ENCODE data around the gene LRRC3C. TPM values are rescaled to one million over a fixed set of nuclear protein-coding genes. Genes with fewer than 3 reads are reported as not detected.

The LRRC3C gene
- polyA plus RNA-seq, 1 experiment = not detected

DNA sequence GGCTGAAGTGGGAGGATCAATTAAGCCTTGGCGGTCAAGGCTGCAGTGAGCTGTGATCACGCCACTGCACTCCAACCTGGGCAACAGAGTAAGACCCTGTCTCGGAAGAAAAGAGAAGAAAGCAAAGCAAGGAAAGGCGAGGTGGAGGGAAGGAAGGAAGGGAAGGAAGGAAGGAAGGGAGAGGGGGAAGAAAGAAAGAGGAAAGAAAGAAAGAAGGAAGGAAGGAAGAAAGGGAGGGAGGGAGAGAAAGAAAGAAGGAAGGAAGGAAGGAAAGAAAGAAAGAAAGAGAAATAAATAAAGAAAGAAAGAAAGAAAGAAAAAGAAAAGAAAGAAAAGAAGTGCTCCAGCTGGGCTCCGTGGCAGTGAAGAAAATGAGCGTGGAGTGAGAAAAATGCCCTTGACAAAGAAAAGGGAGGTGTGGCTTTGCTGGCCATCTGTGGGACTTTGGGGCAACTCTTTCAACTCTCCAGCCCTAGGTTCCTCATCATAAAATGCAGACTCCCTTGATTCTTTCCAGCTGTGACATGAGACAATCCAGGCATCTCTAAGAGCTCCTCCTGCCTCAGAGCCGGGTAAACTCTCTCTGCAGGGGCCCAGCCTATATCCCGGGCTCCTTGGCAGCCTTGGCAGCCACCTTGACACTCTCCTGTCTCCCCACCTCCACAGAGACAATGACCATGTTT is 37.6 kb downstream of the LRRC3C start:
- peaks cover 5% of the 10 kb centered on the region for H3K27me3 ChIP-seq (ENCODE audit: control insufficient read depth, insufficient read depth, low read length)
- ChIA-PET CTCF (interaction anchor here (0.9 to 1.6 kb wide), 3 partner anchors 14 to 25 kb away, joined by 3 to 5 read pairs (median 3); partner anchors contain the start of gene PSMD3), POLR2A (no interaction called here)
- DNase-seq (ENCODE audit: low read depth) = no peak
- no peak for TF ChIP-seq CTCF (IDR thresholded peaks at IDR 0.05; ENCODE audit: insufficient read depth, low read depth, low read length)
- no peaks in the 10 kb centered on the region for H3K36me3 ChIP-seq (ENCODE audit: control insufficient read depth, insufficient read depth, low read length)
- no peak overlapping the region for H3K4me3 ChIP-seq (ENCODE audit: low read depth, low read length)

DNA sequence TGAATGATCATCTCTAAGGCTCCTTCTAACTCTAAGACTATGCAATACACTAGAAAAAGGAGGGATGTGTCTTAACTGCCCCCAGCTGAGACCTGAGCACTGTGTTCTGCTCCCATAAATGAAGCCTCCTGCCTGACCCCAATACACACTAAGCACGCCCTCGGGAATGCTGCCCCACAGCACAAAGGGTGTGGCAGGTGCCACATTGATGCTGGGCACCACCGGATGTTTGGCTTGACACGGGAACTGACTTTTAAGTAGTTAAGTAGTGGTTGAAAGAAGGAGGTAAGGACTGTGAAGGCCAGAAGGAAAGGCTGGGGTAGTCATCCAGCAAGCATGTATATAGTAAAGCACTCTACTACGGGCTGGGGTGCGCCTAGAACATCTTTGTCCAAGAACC is 39.2 kb downstream of the LRRC3C start:
- no peak for DNase-seq (ENCODE audit: low read depth)
- H3K4me3 ChIP-seq (ENCODE audit: low read depth, low read length) = no peak overlapping the region
- POLR2A ChIA-PET = no interaction called here
- H3K36me3 ChIP-seq (ENCODE audit: control insufficient read depth, insufficient read depth, low read length) = no peaks in the 10 kb centered on the region
- H3K27me3 ChIP-seq (ENCODE audit: control insufficient read depth, insufficient read depth, low read length) = peaks cover 7% of the 10 kb centered on the region
- TF ChIP-seq CTCF (IDR thresholded peaks at IDR 0.05; ENCODE audit: insufficient read depth, low read depth, low read length) = no peak
- CTCF ChIA-PET = interaction anchor here (0.9 to 1.2 kb wide), 2 partner anchors 8 to 11 kb away, joined by 3 to 4 read pairs; no protein-coding TSS in a partner anchor

GRCh38 chr17:39968761-39969160 is 41.2 kb downstream of the LRRC3C start:
- TF ChIP-seq CTCF (IDR thresholded peaks at IDR 0.05; ENCODE audit: insufficient read depth, low read depth, low read length) = no peak
- DNase-seq (ENCODE audit: low read depth) = no peak
- H3K27me3 ChIP-seq (ENCODE audit: control insufficient read depth, insufficient read depth, low read length) = peaks cover 7% of the 10 kb centered on the region
- POLR2A ChIA-PET = no interaction called here
- no peaks in the 10 kb centered on the region for H3K36me3 ChIP-seq (ENCODE audit: control insufficient read depth, insufficient read depth, low read length)
- H3K4me3 ChIP-seq (ENCODE audit: low read depth, low read length) = no peak overlapping the region
- CTCF ChIA-PET = interaction anchor here (5.1 kb wide), 1 partner anchor 11 kb away, joined by 25 read pairs; the partner anchor contains the start of gene PSMD3

DNA sequence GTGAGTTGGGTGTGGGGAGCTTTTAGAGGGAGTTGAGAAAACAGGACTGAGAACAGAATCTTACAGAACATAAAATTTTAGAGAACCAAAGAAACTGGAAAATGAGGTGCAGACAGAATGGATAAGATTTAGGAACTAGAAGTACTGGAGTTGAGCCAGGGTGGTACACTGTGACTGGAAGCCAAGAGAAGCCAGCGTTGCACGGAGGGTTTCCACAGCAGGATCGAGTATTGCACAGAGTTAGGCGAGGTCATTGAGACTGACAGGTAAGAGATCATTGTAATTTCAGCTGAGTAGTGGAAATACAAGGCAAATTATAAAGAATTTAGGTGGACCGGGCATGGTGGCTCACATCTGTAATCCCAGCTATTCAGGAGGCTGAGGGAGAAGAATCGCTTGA is 41.8 kb downstream of the LRRC3C start:
- Histone ChIP-seq H3K36me3 (ENCODE audit: control insufficient read depth, insufficient read depth, low read length) (no peaks in the 10 kb centered on the region), H3K27me3 (ENCODE audit: control insufficient read depth, insufficient read depth, low read length) (peaks cover 7% of the 10 kb centered on the region), H3K4me3 (ENCODE audit: low read depth, low read length) (no peak overlapping the region)
- POLR2A ChIA-PET = no interaction called here
- DNase-seq (ENCODE audit: low read depth) = no peak
- TF ChIP-seq CTCF (IDR thresholded peaks at IDR 0.05; ENCODE audit: insufficient read depth, low read depth, low read length) = no peak
- CTCF ChIA-PET = interaction anchor here (1.1 to 5.1 kb wide), 2 partner anchors 10 to 11 kb away, joined by 3 to 25 read pairs; partner anchors contain the start of gene PSMD3

DNA sequence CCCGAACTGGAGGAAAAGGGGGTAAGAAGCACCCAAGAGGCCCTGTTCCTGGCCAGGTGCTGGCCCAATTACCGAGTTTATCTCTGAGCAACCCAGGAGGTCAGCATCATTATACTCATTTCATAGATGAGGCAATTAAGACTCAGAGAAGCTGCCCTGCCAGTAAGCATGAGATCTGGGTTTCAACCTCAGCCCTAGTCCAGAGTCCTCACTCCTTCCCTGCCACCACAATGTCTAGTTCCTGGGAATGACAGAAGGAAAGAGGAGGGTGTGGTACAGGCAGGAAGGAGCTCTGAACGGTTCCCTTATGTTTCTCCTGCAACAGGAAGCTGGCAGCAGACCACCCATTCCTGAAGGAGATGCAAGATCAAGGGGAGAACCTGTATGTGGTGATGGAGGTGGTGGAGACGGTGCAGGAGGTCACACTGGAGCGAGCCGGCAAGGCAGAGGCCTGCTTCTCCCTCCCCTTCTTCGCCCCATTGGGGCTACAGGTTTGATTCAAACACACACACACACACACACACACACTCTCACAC is 42.7 kb downstream of the LRRC3C start:
- no peak for DNase-seq (ENCODE audit: low read depth)
- Histone ChIP-seq H3K27me3 (ENCODE audit: control insufficient read depth, insufficient read depth, low read length) (peaks cover 6% of the 10 kb centered on the region; the same call in 1 of the 2 replicates), H3K4me3 (ENCODE audit: low read depth, low read length) (no peak overlapping the region), H3K36me3 (ENCODE audit: control insufficient read depth, insufficient read depth, low read length) (no peaks in the 10 kb centered on the region)
- ChIA-PET CTCF (interaction anchor here (0.6 to 5.1 kb wide), 3 partner anchors 10 to 30 kb away, joined by 3 to 25 read pairs (median 3); partner anchors contain the start of gene PSMD3), POLR2A (no interaction called here)
- TF ChIP-seq CTCF (IDR thresholded peaks at IDR 0.05; ENCODE audit: insufficient read depth, low read depth, low read length) = no peak
